Breast epithelium (tissue), 3 donors: ENCODE measurements around the gene ENG.

Experiments
- POLR2AphosphoS5 ChIP-seq, 3 donors: sonication (generic); formaldehyde crosslinking; IDR thresholded peaks; one replicate each; pipeline ENCODE4 v1.6.1; 2017; ENCODE audit warnings: antibody characterized with exemption in 3 of 3
- TF ChIP-seq, protein P1 (sequence below), 3 donors: fragments of 450-650 bp; IDR thresholded peaks; one replicate each; pipeline ENCODE4 v1.5.1; 2016 to 2017; ENCODE audit warnings: antibody characterized with exemption in 3 of 3, mild to moderate bottlenecking in 3 of 3, moderate library complexity in 3 of 3

DNA sequence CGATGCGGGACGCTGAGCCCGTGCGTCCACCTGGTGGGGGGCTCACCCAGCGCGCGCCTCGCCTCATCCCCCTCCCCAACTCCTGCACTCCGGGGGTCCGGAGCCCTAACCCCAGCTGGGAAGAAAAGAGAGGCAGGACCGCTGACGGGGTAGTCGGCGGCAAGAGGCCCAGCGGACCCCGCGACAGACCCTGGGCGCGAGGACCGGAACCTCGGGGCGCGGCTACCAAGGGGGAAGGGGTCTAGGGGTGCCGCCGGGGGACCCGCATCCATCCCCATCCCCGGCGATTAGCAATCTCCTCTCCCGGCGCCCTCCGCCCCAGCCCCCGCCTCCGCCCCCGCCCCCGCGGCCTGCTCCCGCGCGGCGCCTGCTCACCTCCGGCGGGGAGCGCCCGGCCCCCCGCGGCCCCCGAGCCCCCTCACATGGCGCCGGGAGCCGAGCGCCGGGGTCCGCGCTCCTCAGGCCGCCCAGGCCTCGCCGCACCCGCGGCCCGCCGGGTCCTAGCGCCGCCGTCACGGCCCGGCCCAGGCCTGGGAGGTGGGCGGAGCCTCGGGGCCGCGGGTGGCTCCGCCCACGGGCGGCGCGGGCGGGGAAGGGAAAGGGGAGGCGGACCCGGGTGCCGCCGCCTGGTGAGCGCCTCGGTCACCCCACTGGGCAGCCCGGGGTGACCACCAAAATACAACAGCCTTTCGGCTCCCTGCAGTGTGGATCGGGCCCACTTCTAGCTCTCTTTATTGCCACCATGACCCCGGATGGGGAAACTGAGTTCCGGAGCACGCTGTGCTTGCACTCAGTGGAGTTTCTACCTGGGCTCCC lies 44.9 kb upstream of the ENG start, which contains the start of gene ST6GALNAC6:
- TF ChIP-seq, protein P1, sequence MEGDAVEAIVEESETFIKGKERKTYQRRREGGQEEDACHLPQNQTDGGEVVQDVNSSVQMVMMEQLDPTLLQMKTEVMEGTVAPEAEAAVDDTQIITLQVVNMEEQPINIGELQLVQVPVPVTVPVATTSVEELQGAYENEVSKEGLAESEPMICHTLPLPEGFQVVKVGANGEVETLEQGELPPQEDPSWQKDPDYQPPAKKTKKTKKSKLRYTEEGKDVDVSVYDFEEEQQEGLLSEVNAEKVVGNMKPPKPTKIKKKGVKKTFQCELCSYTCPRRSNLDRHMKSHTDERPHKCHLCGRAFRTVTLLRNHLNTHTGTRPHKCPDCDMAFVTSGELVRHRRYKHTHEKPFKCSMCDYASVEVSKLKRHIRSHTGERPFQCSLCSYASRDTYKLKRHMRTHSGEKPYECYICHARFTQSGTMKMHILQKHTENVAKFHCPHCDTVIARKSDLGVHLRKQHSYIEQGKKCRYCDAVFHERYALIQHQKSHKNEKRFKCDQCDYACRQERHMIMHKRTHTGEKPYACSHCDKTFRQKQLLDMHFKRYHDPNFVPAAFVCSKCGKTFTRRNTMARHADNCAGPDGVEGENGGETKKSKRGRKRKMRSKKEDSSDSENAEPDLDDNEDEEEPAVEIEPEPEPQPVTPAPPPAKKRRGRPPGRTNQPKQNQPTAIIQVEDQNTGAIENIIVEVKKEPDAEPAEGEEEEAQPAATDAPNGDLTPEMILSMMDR (IDR thresholded peaks at IDR 0.05): no peak
- no peak for TF ChIP-seq POLR2AphosphoS5 (IDR thresholded peaks at IDR 0.05)
